GM19240 (cell line): Measurements from ENCODE around the gene MGAT4B.
"Not testable (repeated sequence)": the region's sequence is repeated elsewhere in the genome, so short reads cannot be mapped to it uniquely, and the experiment has no call there.

ENCODE experiments used
- DNase-seq: peaks from one replicate; pipeline ENCODE4 v3.0.0; 2011; ENCODE audit warnings: low spot score; ENCODE audit not compliant: insufficient read length

MGAT4B gene

GRCh38 chr5:179795049-179795862, 11.4 kb downstream of the MGAT4B start:
- DNase-seq: no peak

GRCh38 chr5:179794575-179794974, 12.1 kb downstream of the MGAT4B start:
- no peak for DNase-seq

GRCh38 chr5:179794171-179794570, 12.5 kb downstream of the MGAT4B start:
- DNase-seq: no peak

GRCh38 chr5:179793468-179794139, 13.1 kb downstream of the MGAT4B start, which contains the start of gene LTC4S:
Gene LTC4S, plus strand, starts transcription at chr5:179793986. Its CDS starts 95 bp downstream, at chr5:179794081.
- no peak for DNase-seq

GRCh38 chr5:179792612-179793467, 13.8 kb downstream of the MGAT4B start:
- no peak for DNase-seq

- DNase-seq: no peak
These were observed 14.6 kb downstream of the MGAT4B start for GRCh38 chr5:179791881-179792611.

GRCh38 chr5:179789278-179789677, 17.4 kb downstream of the MGAT4B start:
- DNase-seq: not testable (repeated sequence)

- no peak for DNase-seq
These were observed 18.3 kb downstream of the MGAT4B start for GRCh38 chr5:179788193-179788854.

GRCh38 chr5:179786861-179787260, 19.8 kb downstream of the MGAT4B start:
- no peak for DNase-seq

GRCh38 chr5:179783128-179783527, 23.5 kb downstream of the MGAT4B start:
- no peak for DNase-seq

- no peak for DNase-seq
These were observed 24.8 kb downstream of the MGAT4B start for GRCh38 chr5:179781846-179782245.

GRCh38 chr5:179780362-179780761, 26.3 kb downstream of the MGAT4B start:
- no peak for DNase-seq

- no peak for DNase-seq
These were observed 26.8 kb downstream of the MGAT4B start for GRCh38 chr5:179779826-179780225.

GRCh38 chr5:179778591-179778990, 28.1 kb downstream of the MGAT4B start:
- no peak for DNase-seq

- no peak for DNase-seq
These were observed 28.8 kb downstream of the MGAT4B start for GRCh38 chr5:179777909-179778308.

GRCh38 chr5:179777456-179777855, 29.2 kb downstream of the MGAT4B start:
- DNase-seq: no peak

- no peak for DNase-seq
These were observed 30.2 kb downstream of the MGAT4B start for GRCh38 chr5:179776411-179776938.

- no peak for DNase-seq
These were observed 32.2 kb downstream of the MGAT4B start for GRCh38 chr5:179774442-179774841.

GRCh38 chr5:179773686-179774040, 33.0 kb downstream of the MGAT4B start:
- no peak for DNase-seq

- DNase-seq: no peak
These were observed 34.3 kb downstream of the MGAT4B start for GRCh38 chr5:179772351-179772750.
